GM18867 (cell line): ENCODE results near the gene ULBP3.
A peak's percentile ranks its signal among the peaks of the same experiment; 100 is the strongest.
"Not testable (repeated sequence)": the region's sequence is repeated elsewhere in the genome, so short reads cannot be mapped to it uniquely, and the experiment has no call there.

ENCODE experiments used
- ATAC-seq: cut with Tn5 transposase; IDR thresholded peaks from one replicate; pipeline ENCODE4 v1.9.1; 2021; ENCODE audit warnings: mild to moderate bottlenecking, moderate library complexity; ENCODE audit not compliant: unreplicated experiment

The ULBP3 gene

GRCh38 chr6:150017186-150017521, 51.8 kb downstream of the ULBP3 start:
- not testable (repeated sequence) for ATAC-seq

GRCh38 chr6:150016324-150017185, 52.4 kb downstream of the ULBP3 start:
- ATAC-seq: peak; percentile 64

DNA sequence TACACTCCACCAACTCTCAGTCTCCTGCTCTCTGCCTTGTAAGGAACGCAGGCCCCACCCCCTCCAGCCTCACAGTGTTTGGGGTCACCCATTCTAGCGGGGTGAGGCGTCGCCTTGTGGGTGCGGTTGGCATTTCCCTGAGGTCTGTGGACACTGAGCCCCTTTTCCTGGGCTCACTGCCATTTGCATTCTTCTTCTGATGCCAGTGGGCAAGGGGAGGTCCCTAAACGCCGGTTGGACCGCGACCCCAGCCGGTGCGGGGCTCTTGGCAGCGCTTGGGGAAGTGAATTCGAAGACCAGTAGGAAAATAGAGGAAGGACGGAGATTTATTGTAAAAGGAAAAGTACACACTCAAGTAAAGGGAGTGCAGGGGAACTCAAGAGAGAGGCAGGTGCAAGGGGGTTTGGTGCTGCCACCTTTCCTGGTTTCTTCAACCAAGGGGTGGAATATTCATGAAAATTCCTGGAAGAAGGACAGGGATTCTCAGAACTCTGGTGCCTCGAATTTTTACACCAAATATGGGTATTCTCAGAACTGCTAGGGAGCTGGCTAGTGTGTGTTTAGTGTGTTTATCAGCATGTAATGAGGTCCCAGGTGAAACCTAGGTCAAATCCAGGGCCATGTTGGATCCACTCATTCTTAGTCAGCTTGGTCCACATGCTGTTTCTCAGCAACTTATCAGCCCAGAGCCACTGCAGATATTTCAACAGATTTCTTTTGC, 53.5 kb downstream of the ULBP3 start:
- ATAC-seq: not testable (repeated sequence)

- not testable (repeated sequence) for ATAC-seq
Measured at GRCh38 chr6:150014623-150015280, 54.2 kb downstream of the ULBP3 start.

DNA sequence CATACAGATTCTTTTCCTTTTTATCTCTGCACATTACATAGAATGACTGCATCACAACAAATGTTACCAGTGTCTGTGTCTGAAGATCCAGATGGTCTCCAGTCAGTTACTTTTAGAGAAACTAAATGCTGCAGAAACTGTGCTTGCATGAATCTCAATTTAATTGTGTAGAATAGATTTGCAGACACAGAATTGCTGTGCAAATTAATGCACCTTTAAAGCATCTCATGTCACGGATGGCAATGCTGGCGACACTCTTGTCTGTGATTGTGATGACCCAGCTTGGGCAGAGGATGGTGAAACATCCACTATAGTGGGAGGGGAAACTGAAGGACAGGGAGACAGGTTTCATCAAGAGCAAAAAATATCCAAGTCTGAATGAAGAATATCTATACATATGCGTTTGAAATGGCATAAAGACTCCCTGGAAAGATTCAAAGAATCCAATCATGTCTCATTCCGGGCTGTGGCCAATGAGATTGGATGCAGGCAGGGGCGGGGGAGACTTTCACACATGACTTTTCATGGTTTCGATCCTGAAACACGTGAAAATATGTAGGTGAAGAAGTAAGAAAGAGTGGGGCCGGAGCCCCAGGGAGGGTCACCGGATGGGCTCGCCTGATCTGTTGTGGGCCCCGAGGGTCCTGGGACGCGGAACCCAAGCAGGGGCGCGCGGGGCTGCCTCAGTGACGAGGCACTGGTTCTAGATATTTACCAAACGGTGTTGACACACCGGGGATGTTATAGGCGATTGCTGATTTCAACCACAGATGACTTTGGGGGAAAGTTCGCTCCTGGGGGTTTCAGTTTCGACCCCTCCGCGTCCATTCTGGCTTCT, 54.9 kb downstream of the ULBP3 start:
- not testable (repeated sequence) for ATAC-seq

- ATAC-seq: not testable (repeated sequence)
Measured at GRCh38 chr6:150012846-150013784, 55.8 kb downstream of the ULBP3 start.
